Rectal smooth muscle tissue (tissue), 1 donor: Measurements from ENCODE around the gene DLG2.

Experiments
- H3K27ac ChIP-seq: one replicate; pipeline ENCODE4 v1.7.0; 2013; ENCODE audit warnings: low read depth, low read length, inconsistent platforms
- H3K27me3 ChIP-seq: one replicate; pipeline ENCODE4 v1.7.0; 2013; ENCODE audit warnings: low read length; ENCODE audit not compliant: control insufficient read depth, insufficient read depth
- H3K36me3 ChIP-seq: one replicate; pipeline ENCODE4 v1.7.0; 2013; ENCODE audit warnings: low read length; ENCODE audit not compliant: control insufficient read depth, insufficient read depth
- H3K4me1 ChIP-seq: one replicate; pipeline ENCODE4 v1.7.0; 2013; ENCODE audit warnings: low read length; ENCODE audit not compliant: control insufficient read depth, insufficient read depth
- H3K4me3 ChIP-seq: one replicate; pipeline ENCODE4 v1.7.0; 2013; ENCODE audit warnings: low read length
- H3K9ac ChIP-seq: one replicate; pipeline ENCODE4 v1.7.0; 2013; ENCODE audit warnings: low read length

DLG2 gene

GRCh38 chr11:83941050-83941449 lies 1686.1 kb downstream of the DLG2 start:
- no peaks in the 10 kb centered on the region for H3K36me3 ChIP-seq
- no peaks in the 10 kb centered on the region for H3K4me1 ChIP-seq
- no peak overlapping the region for H3K4me3 ChIP-seq
- no peak overlapping the region for H3K27ac ChIP-seq
- no peaks in the 10 kb centered on the region for H3K27me3 ChIP-seq
- H3K9ac ChIP-seq, result no peak overlapping the region

DNA sequence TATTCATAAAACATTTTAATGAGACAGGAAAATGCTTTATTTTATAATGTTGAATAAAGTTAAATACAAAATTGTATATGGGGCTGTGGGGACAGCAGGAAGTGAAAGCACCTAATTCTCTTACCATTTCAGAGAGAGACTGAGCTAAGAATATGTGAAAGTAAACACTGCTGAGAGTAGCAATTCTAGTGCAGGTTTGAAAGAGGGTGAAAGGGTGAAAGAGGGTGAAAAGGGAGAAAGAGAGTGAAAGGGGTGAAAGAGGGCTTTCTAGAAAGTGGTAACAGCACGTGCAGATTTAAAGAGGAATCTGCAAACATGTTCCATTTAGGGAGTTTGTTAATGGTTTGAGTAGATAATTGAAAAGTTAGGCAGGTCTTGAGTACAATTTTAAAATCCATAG lies 1689.0 kb downstream of the DLG2 start:
- Histone ChIP-seq H3K27ac (no peak overlapping the region), H3K9ac (no peak overlapping the region), H3K4me3 (no peak overlapping the region), H3K4me1 (no peaks in the 10 kb centered on the region), H3K27me3 (no peaks in the 10 kb centered on the region), H3K36me3 (no peaks in the 10 kb centered on the region)

GRCh38 chr11:83933008-83933407 lies 1694.1 kb downstream of the DLG2 start:
- Histone ChIP-seq H3K27ac (no peak overlapping the region), H3K9ac (no peak overlapping the region), H3K4me3 (no peak overlapping the region), H3K4me1 (no peaks in the 10 kb centered on the region), H3K27me3 (no peaks in the 10 kb centered on the region), H3K36me3 (no peaks in the 10 kb centered on the region)

DNA sequence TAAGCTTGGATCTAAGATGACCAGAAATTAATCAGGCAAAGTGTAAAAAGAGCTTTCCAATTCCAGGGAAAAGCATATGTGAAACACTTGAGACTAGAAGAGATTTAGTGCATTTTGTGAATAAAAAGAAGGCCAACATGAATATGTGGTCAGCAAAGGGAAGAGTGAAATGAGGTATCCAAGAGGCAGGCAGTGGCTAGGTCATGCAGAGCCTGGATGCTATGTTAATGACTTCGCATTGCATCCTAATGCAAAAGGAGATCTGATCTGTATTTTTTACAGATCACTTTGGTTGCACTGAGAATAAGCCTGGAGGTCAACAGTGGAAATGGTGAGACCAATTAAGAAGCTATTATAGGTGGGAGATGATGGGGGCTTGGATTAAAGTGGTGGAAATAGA lies 1699.7 kb downstream of the DLG2 start:
- Histone ChIP-seq H3K27me3 (no peaks in the 10 kb centered on the region), H3K36me3 (no peaks in the 10 kb centered on the region), H3K4me1 (no peaks in the 10 kb centered on the region), H3K9ac (no peak overlapping the region), H3K27ac (no peak overlapping the region), H3K4me3 (no peak overlapping the region)

DNA sequence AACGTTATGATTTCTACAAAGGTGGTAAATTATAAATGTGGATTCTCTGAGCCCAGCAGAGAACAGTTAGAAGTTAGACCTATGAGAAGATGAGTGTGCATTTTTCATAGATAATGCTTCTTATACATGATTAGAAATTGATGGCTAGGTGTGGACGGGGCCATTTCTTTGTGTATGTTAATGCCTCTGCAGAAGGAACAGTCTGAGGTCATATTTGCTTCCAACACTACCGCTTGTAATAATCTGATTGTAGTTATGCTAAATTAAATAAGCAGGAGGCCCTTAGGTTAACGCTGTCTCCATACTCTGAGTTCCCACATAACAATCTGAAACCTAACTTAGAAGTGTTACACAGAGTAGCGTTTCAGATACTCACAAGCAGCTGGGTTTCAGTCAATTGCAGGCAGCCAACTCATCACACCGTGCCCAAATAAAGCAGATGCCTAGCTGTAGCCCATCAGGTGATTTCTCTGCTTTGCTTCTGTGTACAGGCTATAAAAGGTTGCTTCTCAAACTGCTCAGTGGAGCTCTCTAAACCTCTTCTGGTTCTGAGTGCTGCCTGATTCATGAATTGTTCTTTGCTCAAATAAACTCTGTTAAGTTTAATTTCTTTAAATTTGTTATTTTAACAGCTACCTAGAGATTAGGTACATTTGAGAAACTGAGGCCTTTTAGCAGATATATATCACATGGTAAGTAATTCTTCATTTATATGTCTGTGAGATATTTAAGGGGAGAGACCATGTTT lies 1702.2 kb downstream of the DLG2 start:
- H3K27me3 ChIP-seq, result no peaks in the 10 kb centered on the region
- H3K4me3 ChIP-seq, result no peak overlapping the region
- no peaks in the 10 kb centered on the region for H3K36me3 ChIP-seq
- no peaks in the 10 kb centered on the region for H3K4me1 ChIP-seq
- H3K27ac ChIP-seq, result no peak overlapping the region
- H3K9ac ChIP-seq, result no peak overlapping the region

GRCh38 chr11:83923961-83924360 lies 1703.2 kb downstream of the DLG2 start:
- H3K4me3 ChIP-seq, result no peak overlapping the region
- H3K27ac ChIP-seq, result no peak overlapping the region
- H3K27me3 ChIP-seq, result no peaks in the 10 kb centered on the region
- H3K36me3 ChIP-seq, result no peaks in the 10 kb centered on the region
- H3K4me1 ChIP-seq, result no peaks in the 10 kb centered on the region
- no peak overlapping the region for H3K9ac ChIP-seq

GRCh38 chr11:83922953-83923352 lies 1704.2 kb downstream of the DLG2 start:
- Histone ChIP-seq H3K27me3 (no peaks in the 10 kb centered on the region), H3K36me3 (no peaks in the 10 kb centered on the region), H3K4me3 (no peak overlapping the region), H3K4me1 (no peaks in the 10 kb centered on the region), H3K27ac (no peak overlapping the region), H3K9ac (no peak overlapping the region)

GRCh38 chr11:83922318-83922717 lies 1704.8 kb downstream of the DLG2 start:
- H3K27me3 ChIP-seq, result no peaks in the 10 kb centered on the region
- no peaks in the 10 kb centered on the region for H3K36me3 ChIP-seq
- H3K4me1 ChIP-seq, result no peaks in the 10 kb centered on the region
- H3K4me3 ChIP-seq, result no peak overlapping the region
- H3K27ac ChIP-seq, result no peak overlapping the region
- H3K9ac ChIP-seq, result no peak overlapping the region

- no peaks in the 10 kb centered on the region for H3K36me3 ChIP-seq
- H3K4me3 ChIP-seq, result no peak overlapping the region
Measured at GRCh38 chr11:83921447-83922192, 1705.5 kb downstream of the DLG2 start.

DNA sequence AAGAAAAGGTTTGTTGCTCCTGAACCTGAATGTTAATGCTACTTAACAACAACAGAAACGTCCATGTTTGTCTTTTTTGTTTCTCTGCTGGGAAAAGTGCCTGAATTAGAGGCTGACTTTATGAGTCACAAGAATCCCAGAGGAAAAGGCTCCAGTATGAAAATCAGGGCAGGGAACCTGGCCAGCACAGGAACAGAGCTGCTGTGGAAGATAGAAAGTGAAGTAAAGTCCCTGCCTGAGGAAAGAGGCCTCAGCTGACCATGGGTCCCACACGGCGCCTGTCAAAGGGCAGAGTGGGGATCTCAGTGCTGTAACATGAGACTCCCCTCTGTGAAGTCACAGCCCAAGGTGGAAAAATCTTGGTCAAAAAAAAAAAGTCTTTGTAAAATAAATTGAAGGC lies 1708.7 kb downstream of the DLG2 start:
- H3K36me3 ChIP-seq, result no peaks in the 10 kb centered on the region
- H3K27me3 ChIP-seq, result no peaks in the 10 kb centered on the region
- no peak overlapping the region for H3K9ac ChIP-seq
- no peaks in the 10 kb centered on the region for H3K4me1 ChIP-seq
- H3K4me3 ChIP-seq, result no peak overlapping the region
- H3K27ac ChIP-seq, result peak overlapping the region; percentile 38

More at GRCh38 chr11:83921447-83922192, 1705.5 kb downstream of the DLG2 start:
- Histone ChIP-seq H3K27me3 (no peaks in the 10 kb centered on the region), H3K27ac (no peak overlapping the region), H3K9ac (no peak overlapping the region), H3K4me1 (no peaks in the 10 kb centered on the region)

DNA sequence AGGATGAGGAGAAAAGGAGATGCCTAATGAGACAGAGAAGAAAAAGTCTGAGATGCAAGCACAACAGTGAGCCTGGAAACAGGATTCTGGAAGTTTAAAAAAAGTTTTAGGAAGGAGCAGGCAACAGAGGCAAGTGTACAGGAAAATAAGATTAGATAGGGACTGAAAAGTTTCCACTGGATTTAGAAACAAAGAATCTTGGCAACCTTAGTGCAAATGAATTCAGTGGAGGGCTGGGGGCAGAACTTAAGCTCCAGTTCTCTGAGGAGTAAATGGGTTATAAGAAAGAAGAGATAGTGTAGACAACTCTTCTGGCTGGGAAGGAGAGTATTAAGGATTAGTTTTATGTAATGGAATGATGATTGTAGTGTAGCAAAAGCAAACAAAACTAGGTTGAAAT lies 1712.1 kb downstream of the DLG2 start:
- no peaks in the 10 kb centered on the region for H3K4me1 ChIP-seq
- H3K27ac ChIP-seq, result no peak overlapping the region
- H3K9ac ChIP-seq, result no peak overlapping the region
- no peaks in the 10 kb centered on the region for H3K36me3 ChIP-seq
- no peak overlapping the region for H3K4me3 ChIP-seq
- no peaks in the 10 kb centered on the region for H3K27me3 ChIP-seq

DNA sequence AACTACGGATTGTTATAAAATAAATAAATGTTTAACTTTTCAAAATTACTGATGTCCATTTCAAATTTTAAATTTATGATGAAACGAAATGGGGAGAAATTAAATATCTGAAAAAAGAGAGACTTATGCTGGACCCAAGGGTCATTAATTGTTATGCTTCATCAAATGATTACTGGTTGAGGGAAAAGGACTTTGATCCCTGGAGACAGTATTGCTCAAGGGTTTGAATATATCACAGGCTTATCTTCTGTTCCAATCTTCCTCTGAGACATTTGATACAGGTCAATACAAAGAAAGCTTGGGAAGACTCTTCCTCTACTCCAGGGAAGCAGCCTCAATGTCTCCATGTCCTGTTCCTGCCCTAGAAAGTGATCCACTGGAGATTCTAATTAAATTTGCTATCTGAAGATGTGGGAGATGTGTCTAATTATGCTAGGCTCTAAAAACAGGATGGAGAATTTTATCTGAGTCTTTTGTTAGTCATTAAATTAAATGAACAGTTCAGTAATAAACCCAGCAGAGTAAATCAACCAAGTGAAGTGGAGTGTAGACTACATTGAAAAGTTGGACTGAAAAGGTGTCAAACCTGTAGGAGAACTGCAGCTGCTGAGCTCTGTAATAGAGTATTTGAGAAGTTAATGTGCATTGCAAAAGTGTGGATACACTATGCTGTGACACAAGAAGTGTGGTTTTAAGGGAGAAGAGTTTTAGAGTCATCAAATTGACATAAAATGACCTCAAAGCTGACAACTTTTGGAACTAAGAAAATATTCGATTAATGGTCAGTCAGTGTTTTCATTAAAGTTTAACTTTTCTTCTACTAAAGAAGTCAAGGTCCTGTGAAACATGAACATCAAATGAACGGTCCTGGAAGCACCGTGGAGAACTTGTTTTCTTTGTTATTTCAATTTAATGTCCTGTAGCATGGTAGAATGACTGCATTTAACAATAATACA lies 1717.3 kb downstream of the DLG2 start:
- Histone ChIP-seq H3K36me3 (no peaks in the 10 kb centered on the region), H3K4me3 (no peak overlapping the region), H3K27ac (no peak overlapping the region), H3K27me3 (no peaks in the 10 kb centered on the region), H3K4me1 (no peaks in the 10 kb centered on the region), H3K9ac (no peak overlapping the region)
